ENCODE data around the gene PITPNC1.

GRCh38 chr17:67518876-67519275, 141.8 kb downstream of the PITPNC1 start:
- TF ChIP-seq POLR2A (IDR thresholded peaks at IDR 0.05) (no peak), CTCF (IDR thresholded peaks at IDR 0.05) (no peak), POLR2AphosphoS5 (IDR thresholded peaks at IDR 0.05) (no peak), EP300 (IDR thresholded peaks at IDR 0.05) (no peak)

Measured in upper lobe of left lung (tissue), 4 donors.